Large intestine (tissue), 3 donors: ENCODE data around the gene GLCCI1. TPM values are rescaled to one million over a fixed set of nuclear protein-coding genes. Genes with fewer than 3 reads are reported as not detected.

Source experiments
- DNase-seq, 2 donors: peaks; one replicate each; pipeline versions ENCODE4 v3.0.0 to v3.0.0-alpha.2; 2013
- H3K27ac ChIP-seq: one replicate; pipeline ENCODE4 v1.5.1; 2013; ENCODE audit warnings: low read length
- H3K27me3 ChIP-seq: 2 replicates; pipeline ENCODE4 v1.6.1; 2013; ENCODE audit warnings: low read length; ENCODE audit not compliant: control insufficient read depth, insufficient read depth
- H3K36me3 ChIP-seq: 2 replicates; pipeline ENCODE4 v1.6.1; 2013; ENCODE audit warnings: low read length; ENCODE audit not compliant: control insufficient read depth, insufficient read depth
- H3K4me1 ChIP-seq: one replicate; pipeline ENCODE4 v1.6.1; 2013; ENCODE audit warnings: low read length; ENCODE audit not compliant: control insufficient read depth, insufficient read depth
- H3K4me3 ChIP-seq: one replicate; pipeline ENCODE4 v1.5.1; 2013; ENCODE audit warnings: low read length
- H3K9me3 ChIP-seq: one replicate; pipeline ENCODE4 v1.6.1; 2013; ENCODE audit warnings: mild to moderate bottlenecking, low read depth, low read length, moderate library complexity; ENCODE audit not compliant: control insufficient read depth
- WGBS: methylation state at CpG from one replicate; pipeline ENCODE4 v1.1.5; 2013; ENCODE audit warnings: low lambda C conversion rate; ENCODE audit not compliant: insufficient coverage; 5-methylcytosine and 5-hydroxymethylcytosine counted together
- polyA plus RNA-seq: library from polyadenylated mRNA; unstranded; fragments of 120-200 nt; gene quantifications from one replicate; pipeline ENCODE4 v1.2.1, GENCODE V29; 2013

The GLCCI1 gene
- polyA plus RNA-seq, 1 donor, result 13.8 TPM

DNA sequence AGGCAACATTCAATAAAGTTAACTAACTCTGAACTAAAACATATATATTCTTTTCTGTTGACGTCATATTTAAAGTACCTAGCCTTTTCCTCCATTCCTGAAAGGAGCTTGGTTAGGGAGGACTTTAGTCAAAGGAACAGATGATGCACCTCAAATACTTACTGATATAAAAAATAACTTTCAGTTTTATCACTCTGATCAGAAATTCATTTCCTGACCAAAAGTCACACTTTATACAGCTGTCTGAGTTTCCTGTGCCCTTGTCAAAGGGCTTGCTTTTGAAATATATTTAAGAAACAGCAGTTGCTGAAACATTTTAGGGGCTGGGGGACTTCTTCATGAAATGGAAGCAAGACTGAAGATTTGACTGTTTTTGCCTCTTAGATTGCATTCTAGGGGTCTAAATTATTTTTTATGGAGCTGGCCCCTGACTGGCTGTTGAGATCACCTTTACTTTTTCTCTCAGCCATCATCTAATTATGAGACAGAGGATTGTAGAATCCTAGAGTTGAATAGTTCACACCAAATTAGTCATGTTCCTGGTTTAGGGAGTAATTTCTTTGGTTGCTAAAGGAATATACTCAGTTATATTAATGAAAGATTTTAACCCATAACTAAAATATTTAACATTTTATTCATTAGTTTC is 46.6 kb downstream of the GLCCI1 start:
- Histone ChIP-seq H3K27ac (no peak overlapping the region), H3K4me3 (no peak overlapping the region), H3K36me3 (no peaks in the 10 kb centered on the region), H3K27me3 (no peaks in the 10 kb centered on the region), H3K4me1 (no peaks in the 10 kb centered on the region), H3K9me3 (no peaks in the 10 kb centered on the region)
- DNase-seq, result no peak
- WGBS, result no CpG with 5 or more reads among the region's 1 CpG

DNA sequence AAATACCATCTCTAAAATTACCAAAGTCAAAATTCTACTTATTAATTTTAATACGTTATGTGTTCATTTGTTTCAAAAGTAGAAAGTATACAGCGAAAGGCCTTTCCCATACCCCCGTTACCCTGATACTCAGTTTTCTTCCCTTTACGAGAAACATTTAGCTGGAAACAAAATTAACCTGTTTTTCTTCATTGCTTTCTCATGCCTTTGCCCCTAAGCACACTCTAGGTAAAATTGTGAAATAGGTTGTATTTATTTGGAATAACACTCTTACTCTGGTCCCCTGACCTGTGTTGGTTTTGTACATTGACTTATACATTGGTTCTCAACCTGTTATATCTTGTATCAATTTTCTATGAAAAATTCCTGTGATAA is 47.1 kb downstream of the GLCCI1 start:
- 94% methylated on average over 2 of the region's 4 CpGs for WGBS
- H3K36me3 ChIP-seq, result no peaks in the 10 kb centered on the region
- H3K27me3 ChIP-seq, result no peaks in the 10 kb centered on the region
- no peak overlapping the region for H3K4me3 ChIP-seq
- DNase-seq, result no peak
- H3K9me3 ChIP-seq, result no peaks in the 10 kb centered on the region
- H3K4me1 ChIP-seq, result no peaks in the 10 kb centered on the region
- H3K27ac ChIP-seq, result no peak overlapping the region

DNA sequence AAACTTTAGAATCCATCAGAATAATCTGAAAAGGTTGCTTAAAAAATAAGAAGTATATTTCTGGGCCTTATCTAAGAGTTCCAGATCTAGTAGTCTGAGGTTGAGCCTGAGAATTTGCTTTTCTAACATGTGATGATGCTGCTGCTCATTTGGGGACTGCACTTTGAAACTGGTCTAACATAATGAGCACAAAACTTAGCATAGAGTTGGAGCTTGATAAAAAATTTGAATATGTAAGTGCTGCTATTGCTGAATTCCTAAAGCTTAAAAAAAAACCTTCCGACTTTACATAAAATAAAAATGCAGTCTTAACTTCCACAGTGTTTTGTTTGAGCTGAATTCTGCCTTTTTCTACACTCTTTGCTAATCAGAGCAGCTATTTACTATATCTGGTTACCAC is 48.8 kb downstream of the GLCCI1 start:
- Histone ChIP-seq H3K4me3 (no peak overlapping the region), H3K27ac (no peak overlapping the region), H3K36me3 (no peaks in the 10 kb centered on the region), H3K27me3 (no peaks in the 10 kb centered on the region), H3K9me3 (no peaks in the 10 kb centered on the region), H3K4me1 (no peaks in the 10 kb centered on the region)
- no peak for DNase-seq
- no CpG with 5 or more reads among the region's 1 CpG for WGBS

DNA sequence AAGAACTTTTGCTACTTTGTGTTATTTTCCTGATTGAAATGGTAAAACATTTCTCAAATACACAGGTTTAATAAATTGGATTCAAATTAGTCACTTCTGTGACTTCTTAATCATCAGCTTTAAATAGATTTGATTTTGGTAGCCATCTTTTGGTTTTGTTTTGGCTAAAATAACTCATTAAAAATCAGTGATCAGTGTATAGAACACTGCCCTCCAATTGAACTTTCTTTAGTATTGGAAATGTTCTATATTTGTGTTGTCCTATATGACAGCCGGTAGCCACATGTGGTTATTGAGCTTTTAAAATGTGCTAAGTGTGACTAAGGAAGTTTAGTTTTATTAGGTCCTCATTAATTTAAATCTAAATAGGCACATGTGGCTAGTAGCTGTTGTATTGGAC is 50.4 kb downstream of the GLCCI1 start:
- no peak for DNase-seq
- Histone ChIP-seq H3K27ac (no peak overlapping the region), H3K9me3 (no peaks in the 10 kb centered on the region), H3K4me1 (no peaks in the 10 kb centered on the region), H3K36me3 (no peaks in the 10 kb centered on the region), H3K27me3 (no peaks in the 10 kb centered on the region), H3K4me3 (no peak overlapping the region)
- no CpG with 5 or more reads among the region's 1 CpG for WGBS

DNA sequence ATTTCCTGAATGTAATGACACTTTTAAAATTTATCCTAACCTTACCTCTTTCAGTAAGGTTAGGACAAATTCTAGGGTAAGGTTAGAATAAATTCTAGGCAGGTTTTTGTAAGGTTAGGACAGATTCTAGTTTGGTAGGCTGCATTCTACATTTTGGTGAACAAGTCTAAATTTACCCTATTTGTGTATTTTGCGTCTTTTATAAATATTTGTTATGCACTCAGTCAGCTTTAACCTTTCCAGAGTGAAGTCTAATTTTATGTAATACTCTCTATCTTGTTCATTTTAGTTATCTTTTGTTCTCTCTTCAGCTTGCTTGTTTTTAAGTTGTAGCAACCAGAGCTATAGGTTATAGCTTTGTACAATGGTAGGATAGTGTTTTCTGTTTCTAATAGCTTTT is 54.0 kb downstream of the GLCCI1 start:
- Histone ChIP-seq H3K4me1 (no peaks in the 10 kb centered on the region), H3K27ac (no peak overlapping the region), H3K9me3 (peaks cover 27% of the 10 kb centered on the region), H3K36me3 (peaks cover 20% of the 10 kb centered on the region), H3K27me3 (no peaks in the 10 kb centered on the region), H3K4me3 (no peak overlapping the region)
- WGBS, result 91% methylated on average over 1 of the region's 1 CpG
- DNase-seq, result no peak

DNA sequence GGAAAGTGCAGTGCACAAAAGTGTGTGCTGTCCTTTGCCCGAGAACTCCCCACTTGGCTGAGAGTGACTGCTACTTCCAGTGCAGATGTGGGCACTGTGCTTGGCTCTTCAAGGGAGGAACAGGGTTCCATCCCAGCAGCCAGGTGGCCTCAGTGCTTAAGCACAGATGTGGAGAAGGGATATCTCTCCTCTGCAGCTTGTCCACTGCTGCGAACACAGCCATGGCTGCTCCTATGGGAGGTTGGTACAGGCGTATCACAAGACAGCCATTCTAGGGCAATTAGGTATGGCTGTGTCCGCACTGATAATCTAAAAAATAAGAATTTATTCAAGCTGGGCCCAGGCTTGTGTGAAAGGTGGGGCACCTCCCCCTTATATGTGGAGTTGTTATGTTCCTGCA is 66.6 kb downstream of the GLCCI1 start:
- H3K9me3 ChIP-seq, result no peaks in the 10 kb centered on the region
- peaks cover 8% of the 10 kb centered on the region for H3K36me3 ChIP-seq
- no peak for DNase-seq
- H3K27me3 ChIP-seq, result no peaks in the 10 kb centered on the region
- 90% methylated on average over 2 of the region's 4 CpGs for WGBS
- no peak overlapping the region for H3K4me3 ChIP-seq
- H3K27ac ChIP-seq, result no peak overlapping the region
- H3K4me1 ChIP-seq, result no peaks in the 10 kb centered on the region

DNA sequence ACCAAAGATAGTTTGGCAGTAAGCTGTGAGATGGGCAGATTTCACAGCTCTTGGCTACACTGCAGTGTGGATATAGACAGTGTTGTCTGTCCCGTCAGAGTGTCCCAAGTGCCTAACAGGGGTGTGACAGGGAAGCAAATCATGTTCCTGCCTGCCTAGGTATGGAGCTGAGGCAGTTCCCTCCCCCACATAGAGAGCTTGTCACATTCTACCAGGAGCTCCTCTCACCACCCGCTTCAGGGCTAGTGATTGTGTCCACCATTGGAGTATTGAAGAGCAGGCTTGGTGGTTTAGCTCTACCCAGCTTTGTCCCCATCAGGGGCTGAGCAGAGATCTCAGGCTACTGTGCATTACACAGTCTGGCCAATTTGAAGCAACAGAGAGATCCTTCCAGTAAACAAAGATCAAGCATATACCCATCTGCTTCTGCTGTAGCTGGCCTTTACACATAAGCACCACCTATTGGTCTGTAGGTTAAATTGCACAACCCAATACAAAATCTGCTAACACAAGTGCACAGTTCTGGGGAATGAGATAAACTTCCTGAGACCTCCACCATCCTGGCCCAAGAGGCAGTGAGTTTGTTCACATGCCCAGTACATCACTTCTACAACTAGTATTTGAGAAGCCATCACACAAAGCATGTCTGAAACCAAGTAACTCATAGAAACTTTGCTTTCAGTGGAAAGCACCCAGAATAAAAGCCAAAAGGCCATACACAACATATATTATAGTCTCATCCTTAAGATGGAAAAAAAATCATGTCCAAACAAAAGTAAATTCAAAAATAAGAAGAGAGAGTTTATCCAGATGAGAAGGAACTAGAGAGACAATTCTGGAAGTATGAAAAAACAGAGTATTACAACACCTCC is 67.3 kb downstream of the GLCCI1 start:
- Histone ChIP-seq H3K36me3 (peaks cover 8% of the 10 kb centered on the region), H3K4me3 (no peak overlapping the region)
- no CpG with 5 or more reads among the region's 2 CpGs for WGBS

DNA sequence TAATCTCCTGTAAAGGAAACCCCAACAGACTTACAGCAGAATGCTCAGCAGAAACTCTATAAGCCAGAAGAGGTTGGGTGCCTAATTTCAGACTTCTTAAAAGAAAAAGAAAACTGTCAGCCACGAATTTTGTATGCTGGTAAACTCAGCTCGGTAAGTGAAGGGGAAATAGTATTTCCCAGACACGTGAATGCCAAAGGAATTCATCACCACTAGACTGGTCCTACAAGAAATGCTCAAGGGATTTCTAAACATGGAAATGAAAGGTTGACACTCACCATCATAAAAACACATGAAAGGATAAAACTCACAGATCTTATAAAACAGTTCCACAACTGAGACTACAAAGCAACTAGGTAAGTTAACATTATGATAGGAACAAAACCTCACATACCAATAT is 68.6 kb downstream of the GLCCI1 start:
- H3K36me3 ChIP-seq, result peaks cover 8% of the 10 kb centered on the region
- no peak overlapping the region for H3K27ac ChIP-seq
- H3K27me3 ChIP-seq, result no peaks in the 10 kb centered on the region
- no CpG with 5 or more reads among the region's 3 CpGs for WGBS
- no peak for DNase-seq
- H3K4me3 ChIP-seq, result no peak overlapping the region
- no peaks in the 10 kb centered on the region for H3K4me1 ChIP-seq
- no peaks in the 10 kb centered on the region for H3K9me3 ChIP-seq

More for the DNA sequence above, 67.3 kb downstream of the GLCCI1 start:
- Histone ChIP-seq H3K27me3 (no peaks in the 10 kb centered on the region), H3K4me1 (no peaks in the 10 kb centered on the region), H3K9me3 (no peaks in the 10 kb centered on the region), H3K27ac (no peak overlapping the region)
- DNase-seq, result no peak

DNA sequence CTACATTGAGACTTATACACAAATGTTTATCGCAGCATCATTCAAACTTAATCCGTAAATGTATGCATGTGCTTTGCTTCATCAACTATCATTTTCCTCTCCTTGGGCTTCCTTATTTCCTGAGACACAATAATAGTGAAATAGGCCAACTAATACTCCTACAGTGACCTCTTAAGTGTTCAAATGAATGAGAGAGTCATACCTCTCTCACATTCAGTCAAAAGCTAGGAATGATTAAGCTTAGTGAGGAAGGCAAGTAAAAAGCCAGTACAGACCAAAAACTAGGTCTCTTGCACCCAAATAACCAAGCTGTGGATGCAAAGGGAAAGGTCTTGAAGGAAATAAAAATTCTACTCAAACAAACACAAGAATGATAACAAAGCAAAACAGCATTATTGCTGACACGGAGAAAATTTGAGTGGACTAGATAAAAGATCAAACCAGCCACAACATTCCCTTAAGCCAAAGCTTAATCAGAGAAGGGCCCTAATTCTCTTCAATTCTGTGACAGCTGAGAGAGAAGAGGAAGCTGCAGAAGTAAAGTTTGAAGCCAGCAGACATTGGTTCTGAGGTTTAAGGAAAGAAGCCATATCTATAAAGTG is 72.3 kb downstream of the GLCCI1 start:
- Histone ChIP-seq H3K4me1 (no peaks in the 10 kb centered on the region), H3K4me3 (no peak overlapping the region), H3K27ac (no peak overlapping the region), H3K27me3 (no peaks in the 10 kb centered on the region), H3K36me3 (peaks cover 5% of the 10 kb centered on the region), H3K9me3 (no peaks in the 10 kb centered on the region)
- DNase-seq, result no peak
- WGBS, result 70% methylated on average over 3 of the region's 3 CpGs

DNA sequence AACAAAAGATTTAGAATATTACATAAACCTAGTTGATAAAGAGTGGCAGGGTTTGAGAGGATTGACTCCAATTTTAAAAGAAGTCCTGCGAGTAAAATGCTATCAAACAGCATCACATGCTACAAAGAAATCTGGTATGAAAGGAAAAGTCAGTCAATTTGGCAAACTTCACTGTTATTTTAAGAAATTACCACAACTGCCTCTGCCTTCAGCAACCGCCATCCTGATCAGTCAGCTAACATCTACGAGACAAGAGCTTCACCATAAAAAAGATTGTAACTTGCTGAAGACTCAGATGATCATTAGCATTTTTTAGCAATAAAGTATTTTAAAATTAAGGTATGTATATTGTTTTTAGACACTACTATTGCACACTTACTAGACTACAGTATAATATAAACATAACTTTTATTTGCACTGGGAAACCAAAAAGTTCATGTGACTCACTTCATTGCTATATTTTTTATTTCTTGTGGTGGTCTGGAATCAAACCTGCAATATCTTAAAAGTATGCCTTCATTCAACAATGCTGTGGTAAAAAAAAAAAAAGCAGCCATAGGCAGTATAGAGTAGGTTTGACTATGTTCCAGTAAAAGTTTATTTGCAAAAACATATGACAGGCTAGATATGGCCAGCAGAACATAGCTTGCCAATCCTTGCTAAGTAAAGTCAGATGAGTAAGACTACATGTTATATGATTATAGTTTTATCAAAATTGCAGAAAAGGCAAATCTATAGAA is 74.4 kb downstream of the GLCCI1 start:
- Histone ChIP-seq H3K27me3 (no peaks in the 10 kb centered on the region), H3K4me1 (no peaks in the 10 kb centered on the region), H3K36me3 (peaks cover 2% of the 10 kb centered on the region), H3K27ac (no peak overlapping the region), H3K4me3 (no peak overlapping the region), H3K9me3 (peaks cover 5% of the 10 kb centered on the region)
- no peak for DNase-seq
- 100% methylated on average over 2 of the region's 3 CpGs for WGBS
